ENCODE results near the gene MSRB3. TPM values are rescaled to one million over a fixed set of nuclear protein-coding genes. Genes with fewer than 3 reads are reported as not detected.

The MSRB3 gene
- total RNA-seq, 1 experiment from 2014 or later, result 1.1 TPM

- no CpG with 5 or more reads among the region's 3 CpGs for WGBS (ENCODE audit: extremely low coverage, insufficient read length, low lambda C conversion rate)
- Histone ChIP-seq H4K8ac (replicated peaks; ENCODE audit: insufficient read length, low read depth, low read length) (no peak overlapping the region), H4K5ac (ENCODE audit: insufficient read length, low read depth, low read length) (no peak overlapping the region), H3K14ac (ENCODE audit: insufficient read depth, low read length) (no peak overlapping the region), H3K9ac (ENCODE audit: extremely low read depth, insufficient read length, low read length) (no peak overlapping the region), H3T11ph (ENCODE audit: low read length) (no peak overlapping the region), H3K56ac (ENCODE audit: insufficient read length, low read depth, low read length) (no peak overlapping the region), H2BK5ac (ENCODE audit: insufficient read length, low read length) (no peak overlapping the region), H3K79me2 (ENCODE audit: insufficient read depth, low read length) (no peaks in the 10 kb centered on the region), H2BK12ac (ENCODE audit: insufficient read length, low read depth, low read length) (no peak overlapping the region), H3K18ac (ENCODE audit: insufficient read length, low read depth, low read length) (no peak overlapping the region), H3K27me3 (ENCODE audit: insufficient read depth, low read length) (no peaks in the 10 kb centered on the region), H3K23ac (ENCODE audit: insufficient read length, low read depth, low read length) (no peak overlapping the region), H4K20me1 (ENCODE audit: control insufficient read depth, insufficient read depth, insufficient read length) (no peaks in the 10 kb centered on the region), H3K9me3 (ENCODE audit: control insufficient read depth, low read depth, low read length) (no peaks in the 10 kb centered on the region), H2BK15ac (ENCODE audit: low read depth, low read length) (no peak overlapping the region), H3K79me1 (ENCODE audit: insufficient read depth, low read depth, low read length, poor library complexity, severe bottlenecking) (no peaks in the 10 kb centered on the region), H3K27ac (ENCODE audit: insufficient read length, low read depth, low read length) (no peak overlapping the region), H2AFZ (ENCODE audit: low read length) (no peak overlapping the region), H3K4ac (ENCODE audit: low read depth, low read length) (no peak overlapping the region), H2BK20ac (ENCODE audit: low read depth, low read length, poor library complexity, severe bottlenecking) (no peak overlapping the region), H3K4me1 (ENCODE audit: insufficient read depth, low read length) (no peaks in the 10 kb centered on the region; the same call in 1 of the 2 replicates), H3K23me2 (ENCODE audit: insufficient read length, low read depth, low read length, poor library complexity, severe bottlenecking) (no peaks in the 10 kb centered on the region), H3K4me2 (ENCODE audit: insufficient read depth, insufficient read length, low read length) (no peak overlapping the region), H2AK5ac (ENCODE audit: insufficient read length, low read length) (no peak overlapping the region), H4K91ac (ENCODE audit: insufficient read length, low read depth, low read length) (no peak overlapping the region), H2BK120ac (ENCODE audit: low read depth, low read length, poor library complexity, severe bottlenecking) (no peak overlapping the region)
- Mint-ChIP-seq H3K4me1 (peaks cover 21 to 23% of the 10 kb centered on the region in 2 experiments), H3K27me3 (ENCODE audit: low read depth) (no peaks in the 10 kb centered on the region), H3K36me3 (ENCODE audit: insufficient read depth in 1 of 3, low read depth in 3 of 3) (no peaks in the 10 kb centered on the region), H3K9me3 (peaks cover 0 to 3% of the 10 kb centered on the region in 2 experiments; a peak in 1 of 5 replicates), H3K4me3 (no peak overlapping the region), H3K27ac (no peak overlapping the region)
- DNase-seq, result no peak
- TF ChIP-seq CTCF (conservative IDR thresholded peaks at IDR 0.05), result no peak
These were observed 152.3 kb downstream of the MSRB3 start for GRCh38 chr12:65430571-65431306.
